ENCODE results near the gene GSDMA. TPM values are rescaled to one million over a fixed set of nuclear protein-coding genes. Genes with fewer than 3 reads are reported as not detected.
A peak's percentile ranks its signal among the peaks of the same experiment; 100 is the strongest.

GSDMA gene
- total and polyA plus RNA-seq, 3 donors from 2014 or later = 0.34 to 0.37 TPM; not detected in 1

DNA sequence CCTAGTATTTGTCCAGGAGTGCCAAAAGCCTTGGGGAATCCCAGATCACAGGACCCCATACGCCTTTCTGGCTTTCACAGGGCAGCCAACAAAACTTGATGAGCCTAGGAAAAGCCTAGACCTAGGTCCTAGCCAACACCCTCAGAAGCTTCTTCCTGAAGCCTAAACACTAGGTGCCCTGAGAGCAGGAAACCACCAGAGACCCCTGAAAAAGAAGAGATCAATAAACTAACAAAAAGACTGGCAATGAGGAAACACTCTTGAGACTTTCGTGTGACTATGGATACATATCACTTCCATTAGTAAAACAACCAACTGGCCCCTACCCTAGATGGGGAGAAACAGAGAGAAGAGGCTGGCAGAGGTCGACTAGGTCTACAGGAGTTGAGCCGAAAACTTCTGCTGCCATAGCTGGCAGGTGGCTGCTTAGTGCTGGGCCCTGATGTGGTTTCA is 36.6 kb upstream of the GSDMA start:
- Histone ChIP-seq H3K36me3 (ENCODE audit: low read depth, missing control alignments) (no peaks in the 10 kb centered on the region), H3K4me1 (peaks cover 18% of the 10 kb centered on the region), H3K27ac (no peak overlapping the region), H3K9me3 (no peaks in the 10 kb centered on the region), H3K27me3 (no peaks in the 10 kb centered on the region), H3K4me3 (peak overlapping the region; percentile 88 to 89)
- TF ChIP-seq POLR2A (IDR thresholded peaks at IDR 0.05) = no peak
- TF ChIP-seq, protein P1, sequence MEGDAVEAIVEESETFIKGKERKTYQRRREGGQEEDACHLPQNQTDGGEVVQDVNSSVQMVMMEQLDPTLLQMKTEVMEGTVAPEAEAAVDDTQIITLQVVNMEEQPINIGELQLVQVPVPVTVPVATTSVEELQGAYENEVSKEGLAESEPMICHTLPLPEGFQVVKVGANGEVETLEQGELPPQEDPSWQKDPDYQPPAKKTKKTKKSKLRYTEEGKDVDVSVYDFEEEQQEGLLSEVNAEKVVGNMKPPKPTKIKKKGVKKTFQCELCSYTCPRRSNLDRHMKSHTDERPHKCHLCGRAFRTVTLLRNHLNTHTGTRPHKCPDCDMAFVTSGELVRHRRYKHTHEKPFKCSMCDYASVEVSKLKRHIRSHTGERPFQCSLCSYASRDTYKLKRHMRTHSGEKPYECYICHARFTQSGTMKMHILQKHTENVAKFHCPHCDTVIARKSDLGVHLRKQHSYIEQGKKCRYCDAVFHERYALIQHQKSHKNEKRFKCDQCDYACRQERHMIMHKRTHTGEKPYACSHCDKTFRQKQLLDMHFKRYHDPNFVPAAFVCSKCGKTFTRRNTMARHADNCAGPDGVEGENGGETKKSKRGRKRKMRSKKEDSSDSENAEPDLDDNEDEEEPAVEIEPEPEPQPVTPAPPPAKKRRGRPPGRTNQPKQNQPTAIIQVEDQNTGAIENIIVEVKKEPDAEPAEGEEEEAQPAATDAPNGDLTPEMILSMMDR (IDR thresholded peaks at IDR 0.05) = no peak
- WGBS, 2 donors = 30 to 47% methylated on average over 4 of the region's 4 CpGs
- intact Hi-C loops (cut with DNase I; ENCODE audit: low total_unique reads) = no loop called here
- no peak for DNase-seq

DNA sequence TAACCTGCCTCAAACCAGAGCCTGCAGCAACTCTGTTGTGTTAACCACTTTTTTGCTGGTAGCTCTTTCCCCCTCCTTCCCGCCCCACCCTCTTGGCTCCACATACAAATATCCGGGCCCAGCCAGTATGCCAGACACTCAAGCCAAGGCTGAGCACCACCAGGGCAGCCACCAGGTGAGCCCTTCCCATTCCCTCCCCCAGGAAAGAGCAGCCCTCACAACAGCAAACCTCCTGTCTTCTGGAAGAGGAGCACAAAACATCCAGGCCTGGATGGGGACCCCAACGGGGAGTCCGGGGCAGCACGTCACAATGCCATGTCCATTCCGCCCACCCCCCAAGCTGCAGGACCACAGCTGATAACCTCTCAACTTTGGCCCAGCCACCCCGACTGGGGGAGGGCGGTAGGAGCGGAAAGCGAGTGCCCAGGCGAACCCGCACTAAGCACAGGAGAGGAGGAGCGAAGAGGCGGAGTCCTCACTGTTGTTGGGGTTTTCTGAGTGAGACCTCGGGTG is 36.2 kb upstream of the GSDMA start:
- Histone ChIP-seq H3K4me1 (peaks cover 18% of the 10 kb centered on the region), H3K4me3 (peak overlapping the region; percentile 88 to 89), H3K36me3 (ENCODE audit: low read depth, missing control alignments) (no peaks in the 10 kb centered on the region), H3K27me3 (no peaks in the 10 kb centered on the region), H3K27ac (peak overlapping the region; percentile 77 to 78), H3K9me3 (no peaks in the 10 kb centered on the region)
- intact Hi-C loops (cut with DNase I; ENCODE audit: low total_unique reads) = no loop called here
- whole genome bisulfite sequencing, 2 donors = 0 to 4% methylated on average over 5 to 15 of the region's 15 CpGs
- TF ChIP-seq, protein P1 (IDR thresholded peaks at IDR 0.05) = no peak
- TF ChIP-seq POLR2A (IDR thresholded peaks at IDR 0.05) = no peak
- DNase-seq = peak; percentile 42

DNA sequence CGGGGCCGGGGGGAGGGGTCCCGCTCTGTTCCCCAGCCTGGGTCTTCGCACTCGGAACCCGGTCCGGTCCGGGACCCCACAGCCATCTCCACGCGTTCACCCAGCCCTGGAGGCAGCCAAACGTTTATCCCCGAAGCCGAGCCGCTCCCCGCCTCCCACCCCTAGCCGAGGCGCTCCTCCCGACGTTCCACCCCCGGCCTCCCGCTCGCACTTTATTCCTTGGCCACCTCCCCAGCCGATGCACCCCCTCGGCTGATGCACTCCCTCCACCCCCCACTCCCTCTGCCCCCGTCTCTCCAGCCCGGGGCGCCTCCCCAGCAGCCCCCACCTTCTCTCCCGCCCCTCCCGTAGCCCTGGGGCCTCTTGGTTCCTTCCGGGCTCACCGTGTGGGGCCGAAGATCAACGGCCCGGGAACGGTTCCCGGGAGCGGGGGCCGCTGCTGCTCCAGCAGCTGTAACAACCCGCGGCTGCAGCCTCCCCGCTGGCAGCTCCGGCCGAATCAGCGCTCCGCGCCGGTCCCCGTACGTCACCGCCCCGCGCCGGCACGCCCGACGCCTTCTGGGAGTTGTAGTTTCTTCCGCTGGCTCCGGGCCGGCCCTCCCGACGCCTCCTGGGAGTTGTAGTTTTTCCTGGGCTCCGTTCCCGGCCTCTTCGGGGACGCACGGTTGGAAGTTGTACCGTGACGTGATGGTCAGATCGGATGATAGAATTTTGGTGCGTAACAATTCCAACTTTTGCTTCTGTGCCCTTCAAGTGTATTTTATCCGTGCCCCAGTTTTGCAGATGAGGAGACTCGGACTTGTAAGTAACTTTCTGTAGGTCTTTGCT is 35.5 kb upstream of the GSDMA start, which contains the start of the genes LRRC3C and ORMDL3:
LRRC3C (plus strand) TSS at position 632 of the 828 bp plus-strand sequence. CDS start 13,792 bp downstream, outside the sequence.
ORMDL3 (minus strand) TSS at position 501 of the 828 bp plus-strand sequence. CDS start 3,398 bp downstream, outside the sequence.
- Histone ChIP-seq H3K4me1 (peaks cover 18% of the 10 kb centered on the region), H3K27ac (peak within 1 kb of the TSS; percentile 84 to 91), H3K36me3 (ENCODE audit: low read depth, missing control alignments) (no peaks in the 10 kb centered on the region), H3K9me3 (no peaks in the 10 kb centered on the region), H3K27me3 (no peaks in the 10 kb centered on the region), H3K4me3 (peak within 1 kb of the TSS; percentile 88 to 89)
- peak; percentile 95 for DNase-seq
- intact Hi-C loops (cut with DNase I; ENCODE audit: low total_unique reads) = no loop called here
- WGBS, 2 donors = 0 to 1% methylated on average over 43 to 65 of the region's 72 CpGs
- no peak for TF ChIP-seq POLR2A (IDR thresholded peaks at IDR 0.05)
- TF ChIP-seq, protein P1 (IDR thresholded peaks at IDR 0.05) = peak in 1 of 3 experiments; percentile 6

DNA sequence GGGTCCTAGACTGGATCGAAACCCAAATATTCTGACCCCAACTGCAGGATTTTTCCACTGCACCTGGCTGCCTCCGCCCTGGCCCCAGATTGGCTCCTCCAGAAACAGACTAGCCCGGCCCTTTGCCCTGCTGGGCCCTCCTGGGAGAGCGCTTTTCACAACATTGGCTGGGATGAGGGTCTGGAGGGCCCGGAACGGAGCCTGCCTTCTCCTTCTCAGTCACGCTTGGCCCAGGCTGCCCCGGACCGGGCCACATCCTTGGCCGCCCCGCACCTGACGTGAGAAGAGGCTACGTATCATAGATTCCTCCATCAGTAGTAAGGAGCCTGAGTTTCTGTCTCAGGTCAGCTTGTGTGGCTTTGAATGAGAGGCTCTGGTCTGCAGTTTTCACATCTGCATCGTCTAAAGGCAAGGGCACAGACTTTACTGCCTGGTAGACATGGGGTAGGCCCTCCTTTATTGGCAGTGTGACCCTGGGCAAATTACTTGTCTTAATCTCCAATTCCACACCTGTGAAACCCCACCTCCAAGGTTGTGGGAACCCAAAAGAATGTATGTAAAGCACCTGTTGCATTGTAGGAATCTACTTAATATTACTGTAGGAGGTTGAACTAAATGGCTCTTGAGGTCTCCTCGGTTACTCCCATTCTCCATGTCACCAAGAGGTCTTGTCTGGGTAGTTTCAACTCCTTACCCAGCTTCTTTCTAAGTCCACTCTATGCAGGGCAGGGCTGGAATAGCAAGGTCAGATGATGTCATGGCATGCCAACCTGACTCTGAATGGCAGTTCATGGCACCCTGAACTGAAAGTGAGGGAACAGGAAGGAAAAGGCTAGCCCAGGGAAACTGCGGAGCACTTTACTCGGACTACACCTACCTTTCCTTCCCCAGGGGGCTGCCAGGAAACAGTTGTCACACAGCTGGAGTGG is 34.6 kb upstream of the GSDMA start:
- intact Hi-C loops (cut with DNase I; ENCODE audit: low total_unique reads) = no loop called here
- H3K4me1 ChIP-seq = peaks cover 18% of the 10 kb centered on the region

More for the DNA sequence above, 34.6 kb upstream of the GSDMA start:
- Histone ChIP-seq H3K4me3 (peak overlapping the region; percentile 88 to 89), H3K27ac (peak overlapping the region; percentile 84 to 91), H3K36me3 (ENCODE audit: low read depth, missing control alignments) (no peaks in the 10 kb centered on the region), H3K27me3 (no peaks in the 10 kb centered on the region), H3K9me3 (no peaks in the 10 kb centered on the region)
- DNase-seq = peak; percentile 40
- TF ChIP-seq, protein P1 (IDR thresholded peaks at IDR 0.05) = no peak
- no peak for TF ChIP-seq POLR2A (IDR thresholded peaks at IDR 0.05)
- 15% methylated on average over 9 to 17 of the region's 17 CpGs for WGBS, 2 donors
